Lung microvascular endothelial cell (primary cell): Measurements from ENCODE around the gene UGP2. TPM values are rescaled to one million over a fixed set of nuclear protein-coding genes. Genes with fewer than 3 reads are reported as not detected.
"Not testable (repeated sequence)": the region's sequence is repeated elsewhere in the genome, so short reads cannot be mapped to it uniquely, and the experiment has no call there.

Experiments used
- DNase-seq, 2 donors: peaks; one replicate each; pipeline versions ENCODE4 v3.0.0 to v3.0.0-alpha.2; 2010; ENCODE audit warnings: low read depth in 2 of 2
- total RNA-seq: library from RNA; depleted of rRNA; stranded (reverse); fragments of >200 nt; gene quantifications from 2 replicates; pipeline ENCODE4 v1.2.1, GENCODE V29; 2014

The UGP2 gene
- total RNA-seq, 1 donor from 2014 or later: 182 TPM

- peak in 1 of 2 donors; percentile 41 for DNase-seq
These were observed 49.9 kb downstream of the UGP2 start for GRCh38 chr2:63891488-63892030.

DNA sequence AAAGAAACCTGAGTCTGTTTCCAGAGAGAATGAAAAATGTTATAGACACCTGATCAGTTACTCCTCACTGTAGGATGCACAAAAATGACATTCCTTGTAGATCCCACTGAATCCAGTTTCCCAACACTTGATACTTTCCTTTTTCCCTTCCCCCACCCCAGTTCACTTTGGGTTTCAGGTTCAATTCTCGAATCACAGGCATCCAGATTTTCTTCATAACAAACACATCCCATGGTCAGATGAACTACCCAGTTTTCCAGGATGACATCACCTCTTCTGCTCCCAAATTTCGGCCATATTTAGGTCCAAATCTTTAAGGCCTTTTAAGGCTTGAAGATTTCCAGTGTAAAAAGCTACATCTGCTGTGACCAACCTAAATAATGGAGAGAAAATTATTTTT lies 51.5 kb downstream of the UGP2 start:
- no peak for DNase-seq

DNA sequence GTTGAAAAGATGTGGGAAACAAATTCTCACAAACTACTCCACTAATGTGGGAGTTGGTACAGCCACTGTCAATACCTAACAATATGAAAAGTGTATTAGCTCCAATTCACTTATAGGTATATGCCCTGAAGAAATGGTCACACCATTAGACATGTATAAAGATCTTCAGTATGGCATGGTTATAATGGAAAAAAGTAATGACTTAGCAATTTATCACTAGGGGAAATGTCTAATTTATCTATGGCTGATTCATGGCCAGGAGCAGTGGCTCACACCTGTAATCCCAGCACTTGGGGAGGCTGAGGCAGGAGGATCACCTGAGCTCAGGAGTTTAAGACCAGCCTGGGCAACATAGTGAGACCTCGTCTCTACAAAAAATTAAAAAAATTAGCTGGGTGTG lies 52.5 kb downstream of the UGP2 start:
- no peak for DNase-seq

GRCh38 chr2:63898839-63899238 lies 57.1 kb downstream of the UGP2 start:
- DNase-seq: no peak

GRCh38 chr2:63899639-63900038 lies 57.9 kb downstream of the UGP2 start:
- no peak for DNase-seq

DNA sequence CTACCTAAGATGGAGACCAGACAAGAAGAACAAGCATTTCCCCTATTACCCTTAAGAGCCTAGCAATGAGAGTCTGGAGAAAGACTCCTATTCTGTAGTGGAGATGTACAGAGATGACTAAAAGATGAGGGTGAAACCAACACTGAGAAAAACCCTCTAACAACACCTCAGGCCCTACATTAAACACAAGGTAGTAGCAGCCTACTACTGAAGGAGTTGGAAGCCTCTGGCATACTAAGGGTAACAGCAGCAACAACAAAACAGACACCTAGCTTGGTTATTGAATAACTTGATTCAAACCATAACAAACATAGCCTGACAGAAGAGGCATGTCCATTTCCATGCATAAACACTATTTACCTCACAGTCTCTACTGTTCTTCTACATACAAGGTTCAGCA lies 60.5 kb downstream of the UGP2 start:
- DNase-seq: no peak

DNA sequence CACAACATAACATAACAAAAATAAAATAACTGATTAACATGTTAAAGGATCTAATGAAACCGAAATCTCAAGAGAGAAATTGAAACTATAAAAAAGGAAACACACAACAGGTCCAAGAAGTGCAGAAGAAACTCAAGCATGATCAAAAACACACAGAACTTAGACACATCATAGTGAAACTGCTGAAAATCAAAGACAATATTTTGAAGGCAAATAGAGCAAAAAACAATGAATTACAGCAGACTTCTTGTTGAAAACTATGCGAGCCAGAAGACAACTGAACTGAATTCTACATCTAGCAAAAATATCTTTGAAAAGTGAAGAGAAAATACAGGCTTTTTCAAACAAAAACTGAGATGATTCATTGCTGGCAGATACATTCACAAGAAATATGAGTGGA lies 61.3 kb downstream of the UGP2 start:
- no peak for DNase-seq

DNA sequence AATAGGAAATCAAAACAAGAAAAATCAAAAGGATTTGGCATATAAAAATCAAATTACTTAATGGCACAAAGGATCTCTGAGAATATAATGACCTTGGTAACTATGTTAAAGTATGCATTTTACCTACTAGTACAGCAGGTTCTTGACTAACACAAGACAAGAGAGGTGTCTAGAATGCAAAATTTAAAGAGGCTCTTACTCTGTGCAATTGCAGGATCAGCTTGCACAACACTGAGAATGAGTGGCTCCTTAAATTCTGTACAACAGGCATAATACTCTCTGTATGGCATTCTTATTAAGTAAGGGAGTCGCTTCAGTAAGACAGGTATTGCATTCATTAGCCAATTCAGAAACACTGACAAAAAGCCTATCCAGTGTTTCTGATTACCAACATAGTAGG lies 72.6 kb downstream of the UGP2 start:
- no peak for DNase-seq

DNA sequence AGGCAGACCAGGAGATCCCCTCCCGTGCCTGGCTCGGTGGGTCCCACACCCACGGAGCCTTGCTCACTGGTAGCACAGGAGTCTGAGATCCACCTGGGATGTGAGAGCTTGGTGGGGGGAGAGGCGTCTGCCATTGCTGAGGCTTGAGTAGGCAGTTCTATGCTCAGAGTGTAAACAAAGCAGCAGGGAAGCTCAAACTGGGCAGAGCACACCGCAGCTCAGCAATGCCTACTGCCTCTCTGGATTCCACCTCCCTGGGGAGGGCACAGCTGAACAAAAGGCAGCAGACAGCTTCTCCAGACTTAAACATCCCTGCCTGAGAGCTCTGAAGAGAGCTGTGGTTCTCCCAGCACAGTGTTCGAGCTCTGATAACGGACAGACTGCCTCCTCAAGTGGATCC lies 85.1 kb downstream of the UGP2 start:
- no peak for DNase-seq

DNA sequence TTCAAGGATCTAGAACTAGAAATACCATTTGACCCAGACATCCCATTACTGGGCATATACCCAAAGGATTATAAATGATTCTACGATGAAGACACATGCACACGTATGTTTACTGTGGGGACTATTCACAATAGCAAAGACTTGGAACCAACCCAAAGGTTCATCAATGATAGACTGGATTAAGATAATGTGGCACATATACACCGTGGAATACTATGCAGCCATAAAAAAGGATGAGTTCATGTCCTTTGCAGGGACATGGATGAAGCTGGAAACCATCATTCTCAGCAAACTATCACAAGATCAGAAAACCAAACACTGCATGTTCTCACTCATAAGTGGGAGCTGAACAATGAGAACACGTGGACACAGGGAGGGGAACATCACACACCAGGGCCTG lies 90.4 kb downstream of the UGP2 start:
- DNase-seq: not testable (repeated sequence)

Other genes with a start within 250 kb of the UGP2 start
- gene VPS54, start 177.5 kb downstream of the UGP2 start, total RNA-seq: 13.9 and 15.7 TPM in 2 replicates